ENCODE results near the gene RRAS2.

DNA sequence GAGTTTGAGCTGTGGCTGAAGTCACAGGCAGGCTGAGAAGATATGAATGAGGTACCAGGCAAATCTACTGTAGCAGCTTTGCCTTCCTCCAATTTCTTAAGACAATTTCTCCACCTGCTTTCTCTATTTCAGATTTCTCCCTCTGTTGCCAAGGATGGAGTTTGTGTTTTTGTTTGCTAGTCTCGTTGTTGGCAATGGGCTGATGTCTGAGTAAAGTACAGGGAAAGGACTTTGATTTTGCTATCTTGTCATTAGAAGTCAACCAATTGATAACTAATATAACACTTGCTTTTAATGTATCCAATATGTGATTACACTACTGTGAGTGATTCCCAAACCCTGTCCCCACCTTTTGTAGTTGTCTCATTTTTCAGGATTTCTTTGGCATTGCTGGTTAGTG lies 40.1 kb upstream of the RRAS2 start:
- TF ChIP-seq TAF1 (IDR thresholded peaks at IDR 0.05; ENCODE audit: borderline replicate concordance, low read depth, low read length) (no peak), CTCF (IDR thresholded peaks at IDR 0.05 in 2 of 3, conservative IDR thresholded peaks at IDR 0.05 in 1 of 3; ENCODE audit: control insufficient read depth in 2 of 3, extremely low read depth in 1 of 3, insufficient read depth in 1 of 3, low read depth in 3 of 3, low read length in 3 of 3) (no peak), CEBPB (IDR thresholded peaks at IDR 0.05; ENCODE audit: borderline replicate concordance in 1 of 2, low read depth in 2 of 2, low read length in 2 of 2) (no peak), POLR2A (IDR thresholded peaks at IDR 0.05; ENCODE audit: low read depth, low read length) (no peak), NFYB (IDR thresholded peaks at IDR 0.05; ENCODE audit: insufficient read depth, low read depth, low read length) (no peak), ZNF217 (IDR thresholded peaks at IDR 0.05) (no peak), EZH2 (IDR thresholded peaks at IDR 0.05; ENCODE audit: borderline replicate concordance, control insufficient read depth, low read depth, low read length) (no peak), HDGF (IDR thresholded peaks at IDR 0.05) (no peak), SPI1 (IDR thresholded peaks at IDR 0.05; ENCODE audit: borderline replicate concordance, insufficient read depth, low read depth, low read length) (no peak), EP300 (IDR thresholded peaks at IDR 0.05; ENCODE audit: borderline replicate concordance in 1 of 2, control insufficient read depth in 1 of 2, low read depth in 2 of 2, low read length in 2 of 2) (no peak), CHD1 (IDR thresholded peaks at IDR 0.05; ENCODE audit: low read depth, low read length) (no peak), SIN3A (IDR thresholded peaks at IDR 0.05; ENCODE audit: low read depth, low read length) (no peak)
- TF ChIP-seq, protein P1, sequence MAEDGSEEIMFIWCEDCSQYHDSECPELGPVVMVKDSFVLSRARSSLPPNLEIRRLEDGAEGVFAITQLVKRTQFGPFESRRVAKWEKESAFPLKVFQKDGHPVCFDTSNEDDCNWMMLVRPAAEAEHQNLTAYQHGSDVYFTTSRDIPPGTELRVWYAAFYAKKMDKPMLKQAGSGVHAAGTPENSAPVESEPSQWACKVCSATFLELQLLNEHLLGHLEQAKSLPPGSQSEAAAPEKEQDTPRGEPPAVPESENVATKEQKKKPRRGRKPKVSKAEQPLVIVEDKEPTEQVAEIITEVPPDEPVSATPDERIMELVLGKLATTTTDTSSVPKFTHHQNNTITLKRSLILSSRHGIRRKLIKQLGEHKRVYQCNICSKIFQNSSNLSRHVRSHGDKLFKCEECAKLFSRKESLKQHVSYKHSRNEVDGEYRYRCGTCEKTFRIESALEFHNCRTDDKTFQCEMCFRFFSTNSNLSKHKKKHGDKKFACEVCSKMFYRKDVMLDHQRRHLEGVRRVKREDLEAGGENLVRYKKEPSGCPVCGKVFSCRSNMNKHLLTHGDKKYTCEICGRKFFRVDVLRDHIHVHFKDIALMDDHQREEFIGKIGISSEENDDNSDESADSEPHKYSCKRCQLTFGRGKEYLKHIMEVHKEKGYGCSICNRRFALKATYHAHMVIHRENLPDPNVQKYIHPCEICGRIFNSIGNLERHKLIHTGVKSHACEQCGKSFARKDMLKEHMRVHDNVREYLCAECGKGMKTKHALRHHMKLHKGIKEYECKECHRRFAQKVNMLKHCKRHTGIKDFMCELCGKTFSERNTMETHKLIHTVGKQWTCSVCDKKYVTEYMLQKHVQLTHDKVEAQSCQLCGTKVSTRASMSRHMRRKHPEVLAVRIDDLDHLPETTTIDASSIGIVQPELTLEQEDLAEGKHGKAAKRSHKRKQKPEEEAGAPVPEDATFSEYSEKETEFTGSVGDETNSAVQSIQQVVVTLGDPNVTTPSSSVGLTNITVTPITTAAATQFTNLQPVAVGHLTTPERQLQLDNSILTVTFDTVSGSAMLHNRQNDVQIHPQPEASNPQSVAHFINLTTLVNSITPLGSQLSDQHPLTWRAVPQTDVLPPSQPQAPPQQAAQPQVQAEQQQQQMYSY (CRISPR knock-in tag; IDR thresholded peaks at IDR 0.05), result no peak
